T-cell (primary cell): ENCODE data around the gene IGFBP2. TPM values are rescaled to one million over a fixed set of nuclear protein-coding genes. Genes with fewer than 3 reads are reported as not detected.
A peak's percentile ranks its signal among the peaks of the same experiment; 100 is the strongest.

Source experiments
- ATAC-seq, 4 experiments: fragments of 200-7000 bp in 3 of 4; fragments of 150-1000 bp in 1 of 4; cut with Tn5 transposase; replicated peaks in 1 of 4; 1 replicate in 3 of 4; 2 replicates in 1 of 4; pipeline ENCODE4 v1.10.0; 2021; ENCODE audit warnings: moderate library complexity in 3 of 4, mild to moderate bottlenecking in 2 of 4, moderate number of reproducible peaks in 1 of 4
- CTCF ChIA-PET, 2 donors: fragments of 300-600 bp; sonication (Branson Sonifier 250); formaldehyde crosslinking; loops; one replicate each; lab custom pipeline; 2022; ENCODE audit warnings: antibody characterized with exemption in 2 of 2; lab: Charles Lee
- POLR2A ChIA-PET, 2 donors: fragments of 300-600 bp; sonication (Branson Sonifier 250); formaldehyde crosslinking; loops; one replicate each; lab custom pipeline; 2022; ENCODE audit warnings: antibody characterized with exemption in 2 of 2; lab: Charles Lee
- DNase-seq, 35 experiments: peaks; one replicate each; pipeline versions ENCODE4 v3.0.0 to v3.0.0-alpha.2; 2013 to 2023
- H3K27ac ChIP-seq: one replicate; pipeline ENCODE4 v1.5.1; 2013; ENCODE audit warnings: low read length
- H3K27me3 ChIP-seq, 2 experiments: replicated peaks in 1 of 2; 1 replicate in 1 of 2; 2 replicates in 1 of 2; pipeline versions ENCODE4 v1.6.1 to v1.7.0; 2013; ENCODE audit warnings: low read length in 1 of 2, mixed read lengths in 1 of 2; ENCODE audit not compliant: control insufficient read depth in 2 of 2, insufficient read depth in 2 of 2; ENCODE audit errors: extremely low read depth in 1 of 2
- H3K36me3 ChIP-seq, 2 donors: 1 replicate in 1 of 2; 2 replicates in 1 of 2; pipeline versions ENCODE4 v1.6.1 to v1.7.0; 2013; ENCODE audit warnings: low read length in 1 of 2; ENCODE audit not compliant: control insufficient read depth in 2 of 2, insufficient read depth in 1 of 2; ENCODE audit errors: extremely low read depth in 1 of 2
- H3K4me1 ChIP-seq, 2 experiments: 1 replicate in 1 of 2; 2 replicates in 1 of 2; pipeline versions ENCODE4 v1.6.1 to v1.7.0; 2013; ENCODE audit warnings: low read length in 2 of 2, mixed read lengths in 1 of 2; ENCODE audit not compliant: insufficient read depth in 2 of 2, control insufficient read depth in 1 of 2; ENCODE audit errors: extremely low read depth in 1 of 2
- H3K4me3 ChIP-seq, 2 donors: 1 replicate in 1 of 2; 2 replicates in 1 of 2; pipeline versions ENCODE4 v1.5.1 to v1.7.0; 2013; ENCODE audit warnings: mild to moderate bottlenecking in 2 of 2, low read length in 1 of 2, moderate library complexity in 1 of 2; ENCODE audit not compliant: control insufficient read depth in 1 of 2; ENCODE audit errors: extremely low read depth in 1 of 2
- H3K9me3 ChIP-seq: 2 replicates; pipeline ENCODE4 v1.7.0; 2013
- H3K27ac Mint-ChIP-seq, 2 donors: one replicate each; pipeline ENCODE4 v1.8.0; 2020 to 2021; ENCODE audit warnings: mild to moderate bottlenecking in 2 of 2, mixed read lengths in 2 of 2
- H3K27me3 Mint-ChIP-seq, 2 donors: one replicate each; pipeline ENCODE4 v1.8.0; 2021 to 2022; ENCODE audit warnings: mixed read lengths in 2 of 2
- H3K36me3 Mint-ChIP-seq: one replicate; pipeline ENCODE4 v1.8.0; 2021; ENCODE audit warnings: mixed read lengths
- H3K4me1 Mint-ChIP-seq, 3 donors: one replicate each; pipeline ENCODE4 v1.8.0; 2020 to 2022; ENCODE audit warnings: mixed read lengths in 3 of 3, mild to moderate bottlenecking in 1 of 3
- H3K4me3 Mint-ChIP-seq, 3 donors: one replicate each; pipeline ENCODE4 v1.8.0; 2020 to 2022; ENCODE audit warnings: mild to moderate bottlenecking in 3 of 3, mixed read lengths in 3 of 3, moderate library complexity in 3 of 3
- H3K9me3 Mint-ChIP-seq, 3 donors: one replicate each; pipeline ENCODE4 v1.8.0; 2020 to 2022; ENCODE audit warnings: mixed read lengths in 3 of 3
- WGBS: methylation state at CpG from one replicate; pipeline ENCODE4 v1.1.5; 2013; ENCODE audit warnings: missing lambda C conversion rate; ENCODE audit not compliant: insufficient coverage; 5-methylcytosine and 5-hydroxymethylcytosine counted together
- total RNA-seq, 35 experiments: library from RNA in 6 of 35; stranded (reverse) in 6 of 35; fragments of 120-200 nt in 1 of 35; gene quantifications; one replicate each; pipeline versions ENCODE4 v1.2.1 to v1.2.4 and lab custom pipeline; 2013 to 2026

IGFBP2 gene
- total RNA-seq, 5 donors from 2014 or later (not counting 1 experiment from before 2014, with no cell fraction given): 0.46 to 2.1 (median 1.8) TPM; not detected in 2

- CTCF ChIA-PET: interaction anchor here in 1 of 2 donors (0.7 kb wide), 1 partner anchor 11 kb away, joined by 3 read pairs; no protein-coding TSS in a partner anchor
- Histone ChIP-seq H3K4me1 (no peaks in the 10 kb centered on the region), H3K36me3 (no peaks in the 10 kb centered on the region), H3K27ac (no peak overlapping the region), H3K9me3 (no peaks in the 10 kb centered on the region), H3K4me3 (no peak overlapping the region), H3K27me3 (peaks cover 0 to 7% of the 10 kb centered on the region in 2 experiments)
- Mint-ChIP-seq H3K27ac (no peak overlapping the region), H3K4me3 (no peak overlapping the region), H3K27me3 (peaks cover 9 to 17% of the 10 kb centered on the region in 2 donors), H3K4me1 (no peaks in the 10 kb centered on the region), H3K9me3 (no peaks in the 10 kb centered on the region), H3K36me3 (no peaks in the 10 kb centered on the region)
- DNase-seq (no peak), ATAC-seq (no peak)
- POLR2A ChIA-PET: no interaction called here
- no CpG with 5 or more reads among the region's 1 CpG for WGBS
Observed at GRCh38 chr2:216702756-216703155, 69.5 kb downstream of the IGFBP2 start.

GRCh38 chr2:216710551-216711301 lies 77.5 kb downstream of the IGFBP2 start:
- Mint-ChIP-seq H3K4me1 (no peaks in the 10 kb centered on the region), H3K9me3 (peaks cover 0 to 6% (median 0%) of the 10 kb centered on the region in 3 donors), H3K4me3 (no peak overlapping the region), H3K36me3 (no peaks in the 10 kb centered on the region), H3K27ac (no peak overlapping the region), H3K27me3 (peaks cover 0 to 11% of the 10 kb centered on the region in 2 donors)
- Histone ChIP-seq H3K27ac (no peak overlapping the region), H3K27me3 (peaks cover 0 to 5% of the 10 kb centered on the region in 2 experiments), H3K4me1 (no peaks in the 10 kb centered on the region), H3K4me3 (no peak overlapping the region), H3K36me3 (no peaks in the 10 kb centered on the region), H3K9me3 (no peaks in the 10 kb centered on the region)
- 81% methylated on average over 7 of the region's 11 CpGs for WGBS
- POLR2A ChIA-PET: no interaction called here
- DNase-seq (no peak), ATAC-seq (peak in 1 of 4 experiments; percentile 6)
- CTCF ChIA-PET: no interaction called here

- no peak overlapping the region for H3K27ac ChIP-seq
- H3K36me3 ChIP-seq: no peaks in the 10 kb centered on the region
- no peaks in the 10 kb centered on the region for H3K9me3 ChIP-seq
- ChIA-PET POLR2A (no interaction called here), CTCF (no interaction called here)
- H3K4me1 Mint-ChIP-seq: no peaks in the 10 kb centered on the region
- H3K4me1 ChIP-seq: no peaks in the 10 kb centered on the region
- no CpG with 5 or more reads among the region's 8 CpGs for WGBS
- no peak for ATAC-seq
- H3K36me3 Mint-ChIP-seq: no peaks in the 10 kb centered on the region
- H3K27me3 ChIP-seq: peaks cover 0 to 5% of the 10 kb centered on the region in 2 experiments
- no peak for DNase-seq
- H3K27me3 Mint-ChIP-seq: peaks cover 0 to 11% of the 10 kb centered on the region in 2 donors
- H3K9me3 Mint-ChIP-seq: peaks cover 0 to 6% (median 0%) of the 10 kb centered on the region in 3 donors
- no peak overlapping the region for H3K27ac Mint-ChIP-seq
- H3K4me3 Mint-ChIP-seq: no peak overlapping the region
- no peak overlapping the region for H3K4me3 ChIP-seq
Observed at GRCh38 chr2:216711348-216711747, 78.1 kb downstream of the IGFBP2 start.

GRCh38 chr2:216713691-216714336 lies 80.6 kb downstream of the IGFBP2 start:
- no peak overlapping the region for H3K27ac ChIP-seq
- no peak overlapping the region for H3K4me3 ChIP-seq
- no peak overlapping the region for H3K27ac Mint-ChIP-seq
- CTCF ChIA-PET: no interaction called here
- ATAC-seq (no peak), DNase-seq (no peak)
- H3K4me1 ChIP-seq: no peaks in the 10 kb centered on the region
- WGBS: 65% methylated on average over 2 of the region's 8 CpGs
- no peaks in the 10 kb centered on the region for H3K4me1 Mint-ChIP-seq
- peaks cover 0 to 8% of the 10 kb centered on the region in 2 experiments for H3K27me3 ChIP-seq
- no peaks in the 10 kb centered on the region for H3K36me3 Mint-ChIP-seq
- H3K27me3 Mint-ChIP-seq: peaks cover 0 to 17% of the 10 kb centered on the region in 2 donors
- H3K9me3 ChIP-seq: no peaks in the 10 kb centered on the region
- no peaks in the 10 kb centered on the region for H3K36me3 ChIP-seq
- H3K9me3 Mint-ChIP-seq: peaks cover 0 to 6% (median 0%) of the 10 kb centered on the region in 3 donors
- POLR2A ChIA-PET: interaction anchor here in 1 of 2 donors (0.6 kb wide), 1 partner anchor 231 kb away, joined by 3 read pairs; no protein-coding TSS in a partner anchor
- H3K4me3 Mint-ChIP-seq: no peak overlapping the region

Other genes with a start within 250 kb of the IGFBP2 start
- 10 to 100 TPM; 17.2 to 30.5 (median 25.4) TPM for gene SMARCAL1, start 220.9 kb upstream of the IGFBP2 start, total RNA-seq
- 1,000 to 10,000 TPM; 3,102 to 3,715 (median 3,468) TPM for gene RPL37A, start 134.6 kb upstream of the IGFBP2 start, total RNA-seq
- 1 to 10 TPM in 3 of 5 donors, not detected in 2; 3.3 to 6.6 (median 4.1) TPM for gene IGFBP5, start 62.1 kb downstream of the IGFBP2 start, total RNA-seq
- not detected for gene TNP1, start 226.6 kb downstream of the IGFBP2 start, total RNA-seq